Neural cell (in vitro differentiated cells): ENCODE data around the gene MTX3.

Experiments
- CTCF ChIP-seq: fragments of 450-650 bp; IDR thresholded peaks from 2 replicates; pipeline ENCODE4 v1.5.1; 2014; ENCODE audit warnings: antibody characterized with exemption, mild to moderate bottlenecking, moderate library complexity; ENCODE audit not compliant: poor library complexity, severe bottlenecking
- EP300 ChIP-seq: fragments of 450-650 bp; conservative IDR thresholded peaks from 2 replicates; pipeline ENCODE4 v1.6.1; 2014; ENCODE audit warnings: antibody characterized with exemption, mild to moderate bottlenecking, moderate library complexity; ENCODE audit not compliant: poor library complexity, severe bottlenecking
- EZH2 ChIP-seq: fragments of 200-600, 300-800 bp; shearing (Covaris generic), sonication (generic); IDR thresholded peaks from 2 replicates; pipeline ENCODE4 v1.6.1; 2014; ENCODE audit warnings: antibody characterized with exemption, low read length, borderline replicate concordance, mild to moderate bottlenecking; ENCODE audit not compliant: insufficient read depth, poor library complexity, severe bottlenecking
- MXI1 ChIP-seq: fragments of 450-650 bp; conservative IDR thresholded peaks from 2 replicates; pipeline ENCODE4 v1.6.1; 2014; ENCODE audit warnings: antibody characterized with exemption, mild to moderate bottlenecking; ENCODE audit not compliant: poor library complexity, severe bottlenecking
- POLR2AphosphoS5 ChIP-seq: IDR thresholded peaks from 2 replicates; pipeline ENCODE4 v1.6.1; 2012
- SMC3 ChIP-seq: fragments of 450-650 bp; conservative IDR thresholded peaks from 2 replicates; pipeline ENCODE4 v1.6.1; 2014; ENCODE audit warnings: antibody characterized with exemption, mild to moderate bottlenecking, moderate library complexity; ENCODE audit not compliant: poor library complexity
- TAF1 ChIP-seq: IDR thresholded peaks from 2 replicates; pipeline ENCODE4 v1.6.1; 2012; ENCODE audit warnings: low read depth
- TF ChIP-seq, protein P1 (sequence below): IDR thresholded peaks from 2 replicates; pipeline ENCODE4 v1.6.1; 2012; ENCODE audit warnings: borderline replicate concordance

GRCh38 chr5:79955941-79956670 lies 35.0 kb downstream of the MTX3 start:
- TF ChIP-seq TAF1 (no peak), CTCF (no peak), EP300 (no peak), POLR2AphosphoS5 (no peak), EZH2 (no peak), MXI1 (no peak), SMC3 (no peak)
- TF ChIP-seq, protein P1, sequence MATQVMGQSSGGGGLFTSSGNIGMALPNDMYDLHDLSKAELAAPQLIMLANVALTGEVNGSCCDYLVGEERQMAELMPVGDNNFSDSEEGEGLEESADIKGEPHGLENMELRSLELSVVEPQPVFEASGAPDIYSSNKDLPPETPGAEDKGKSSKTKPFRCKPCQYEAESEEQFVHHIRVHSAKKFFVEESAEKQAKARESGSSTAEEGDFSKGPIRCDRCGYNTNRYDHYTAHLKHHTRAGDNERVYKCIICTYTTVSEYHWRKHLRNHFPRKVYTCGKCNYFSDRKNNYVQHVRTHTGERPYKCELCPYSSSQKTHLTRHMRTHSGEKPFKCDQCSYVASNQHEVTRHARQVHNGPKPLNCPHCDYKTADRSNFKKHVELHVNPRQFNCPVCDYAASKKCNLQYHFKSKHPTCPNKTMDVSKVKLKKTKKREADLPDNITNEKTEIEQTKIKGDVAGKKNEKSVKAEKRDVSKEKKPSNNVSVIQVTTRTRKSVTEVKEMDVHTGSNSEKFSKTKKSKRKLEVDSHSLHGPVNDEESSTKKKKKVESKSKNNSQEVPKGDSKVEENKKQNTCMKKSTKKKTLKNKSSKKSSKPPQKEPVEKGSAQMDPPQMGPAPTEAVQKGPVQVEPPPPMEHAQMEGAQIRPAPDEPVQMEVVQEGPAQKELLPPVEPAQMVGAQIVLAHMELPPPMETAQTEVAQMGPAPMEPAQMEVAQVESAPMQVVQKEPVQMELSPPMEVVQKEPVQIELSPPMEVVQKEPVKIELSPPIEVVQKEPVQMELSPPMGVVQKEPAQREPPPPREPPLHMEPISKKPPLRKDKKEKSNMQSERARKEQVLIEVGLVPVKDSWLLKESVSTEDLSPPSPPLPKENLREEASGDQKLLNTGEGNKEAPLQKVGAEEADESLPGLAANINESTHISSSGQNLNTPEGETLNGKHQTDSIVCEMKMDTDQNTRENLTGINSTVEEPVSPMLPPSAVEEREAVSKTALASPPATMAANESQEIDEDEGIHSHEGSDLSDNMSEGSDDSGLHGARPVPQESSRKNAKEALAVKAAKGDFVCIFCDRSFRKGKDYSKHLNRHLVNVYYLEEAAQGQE: no peak
